ENCODE results near the gene CBR4. TPM values are rescaled to one million over a fixed set of nuclear protein-coding genes. Genes with fewer than 3 reads are reported as not detected.
A peak's percentile ranks its signal among the peaks of the same experiment; 100 is the strongest.

The CBR4 gene
- total RNA-seq (13.7 TPM), polyA plus RNA-seq (18.1 TPM)
- long read RNA-seq, donor 1, result 0 reads
- long read RNA-seq, donor 2, result 0 reads
- long read RNA-seq, donor 3, transcript CBR4-201 (5 exons, 3,443 nt), result major isoform, 6 of 7 reads
- long read RNA-seq, donor 3, partial matches to known transcripts, result 0 of 7 reads
- long read RNA-seq, donor 3, other reads (novel, unspliced or antisense), result 0 of 7 reads
- long read RNA-seq, donor 4, partial matches to known transcripts, result 9 of 14 reads
- long read RNA-seq, donor 4, other reads (novel, unspliced or antisense), result 0 of 14 reads
- long read RNA-seq, donor 5, transcript CBR4-201 (5 exons, 3,443 nt), result major isoform, 10 of 11 reads
- long read RNA-seq, donor 5, partial matches to known transcripts, result 0 of 11 reads
- long read RNA-seq, donor 5, other reads (novel, unspliced or antisense), result 0 of 11 reads
- long read RNA-seq, donor 6, transcript CBR4-201 (5 exons, 3,443 nt), result major isoform, 9 of 30 reads
- long read RNA-seq, donor 6, partial matches to known transcripts, result 19 of 30 reads
- long read RNA-seq, donor 6, other reads (novel, unspliced or antisense), result 0 of 30 reads
- long read RNA-seq, donor 7, partial matches to known transcripts, result 0 of 4 reads
- long read RNA-seq, donor 7, other reads (novel, unspliced or antisense), result 0 of 4 reads
- long read RNA-seq, donor 8, partial matches to known transcripts, result 0 of 3 reads
- long read RNA-seq, donor 8, other reads (novel, unspliced or antisense), result 0 of 3 reads
- long read RNA-seq, donor 9, transcript CBR4-201 (5 exons, 3,443 nt), result major isoform, 5 of 14 reads
- long read RNA-seq, donor 9, partial matches to known transcripts, result 9 of 14 reads
- long read RNA-seq, donor 9, other reads (novel, unspliced or antisense), result 0 of 14 reads
- long read RNA-seq, donor 10, partial matches to known transcripts, result 0 of 3 reads
- long read RNA-seq, donor 10, other reads (novel, unspliced or antisense), result 0 of 3 reads

GRCh38 chr4:169010125-169011023 lies at the start of gene CBR4:
CBR4 (minus strand) TSS chr4:169010255; CDS start chr4:169010089, 166 bp downstream.
- Histone ChIP-seq H3K27me3 (ENCODE audit: control insufficient read depth in 2 of 2, insufficient read depth in 1 of 2, low read length in 1 of 2) (no peaks in the 10 kb centered on the region), H3K9me3 (ENCODE audit: control insufficient read depth in 2 of 2, insufficient read depth in 1 of 2, low read length in 1 of 2) (no peaks in the 10 kb centered on the region), H3K27ac (ENCODE audit: low read depth in 1 of 2, low read length in 1 of 2) (peak within 1 kb of the TSS; percentile 92 to 96), H3K36me3 (ENCODE audit: control insufficient read depth in 2 of 2, insufficient read depth in 2 of 2, low read length in 1 of 2) (peaks cover 0 to 6% of the 10 kb centered on the region in 2 donors), H3K4me3 (ENCODE audit: low read length in 2 of 2) (peak within 1 kb of the TSS; percentile 71 to 73), H3K4me1 (ENCODE audit: control insufficient read depth in 2 of 2, insufficient read depth in 2 of 2, low read length in 2 of 2) (peaks cover 6 to 7% of the 10 kb centered on the region in 2 donors)
- DNase-seq (ENCODE audit: low read depth in 6 of 9, low spot score in 9 of 9), result peak; percentile 97 to 100 (median 99)
- WGBS, result under 1% methylated on average over 54 of the region's 54 CpGs

GRCh38 chr4:169059306-169060211 lies 49.5 kb upstream of the CBR4 start:
- DNase-seq (ENCODE audit: low read depth in 6 of 9, low spot score in 9 of 9), result no peak
- Histone ChIP-seq H3K36me3 (ENCODE audit: control insufficient read depth in 2 of 2, insufficient read depth in 2 of 2, low read length in 1 of 2) (no peaks in the 10 kb centered on the region), H3K4me3 (ENCODE audit: low read length in 2 of 2) (no peak overlapping the region), H3K9me3 (ENCODE audit: control insufficient read depth in 2 of 2, insufficient read depth in 1 of 2, low read length in 1 of 2) (peaks cover 0 to 3% of the 10 kb centered on the region in 2 donors), H3K27me3 (ENCODE audit: control insufficient read depth in 2 of 2, insufficient read depth in 1 of 2, low read length in 1 of 2) (no peaks in the 10 kb centered on the region), H3K27ac (ENCODE audit: low read depth in 1 of 2, low read length in 1 of 2) (no peak overlapping the region), H3K4me1 (ENCODE audit: control insufficient read depth in 2 of 2, insufficient read depth in 2 of 2, low read length in 2 of 2) (peaks cover 0 to 3% of the 10 kb centered on the region in 2 donors)
- 80% methylated on average over 22 of the region's 22 CpGs for WGBS

GRCh38 chr4:169058312-169058711 lies 48.3 kb upstream of the CBR4 start:
- 98% methylated on average over 7 of the region's 7 CpGs for WGBS
- Histone ChIP-seq H3K4me1 (ENCODE audit: control insufficient read depth in 2 of 2, insufficient read depth in 2 of 2, low read length in 2 of 2) (peaks cover 0 to 3% of the 10 kb centered on the region in 2 donors), H3K27ac (ENCODE audit: low read depth in 1 of 2, low read length in 1 of 2) (no peak overlapping the region), H3K9me3 (ENCODE audit: control insufficient read depth in 2 of 2, insufficient read depth in 1 of 2, low read length in 1 of 2) (peaks cover 0 to 3% of the 10 kb centered on the region in 2 donors), H3K36me3 (ENCODE audit: control insufficient read depth in 2 of 2, insufficient read depth in 2 of 2, low read length in 1 of 2) (no peaks in the 10 kb centered on the region), H3K4me3 (ENCODE audit: low read length in 2 of 2) (no peak overlapping the region), H3K27me3 (ENCODE audit: control insufficient read depth in 2 of 2, insufficient read depth in 1 of 2, low read length in 1 of 2) (no peaks in the 10 kb centered on the region)
- DNase-seq (ENCODE audit: low read depth in 6 of 9, low spot score in 9 of 9), result no peak

- Histone ChIP-seq H3K9me3 (ENCODE audit: control insufficient read depth in 2 of 2, insufficient read depth in 1 of 2, low read length in 1 of 2) (peaks cover 0 to 2% of the 10 kb centered on the region in 2 donors), H3K4me3 (ENCODE audit: low read length in 2 of 2) (no peak overlapping the region), H3K27me3 (ENCODE audit: control insufficient read depth in 2 of 2, insufficient read depth in 1 of 2, low read length in 1 of 2) (no peaks in the 10 kb centered on the region), H3K4me1 (ENCODE audit: control insufficient read depth in 2 of 2, insufficient read depth in 2 of 2, low read length in 2 of 2) (peaks cover 0 to 3% of the 10 kb centered on the region in 2 donors), H3K36me3 (ENCODE audit: control insufficient read depth in 2 of 2, insufficient read depth in 2 of 2, low read length in 1 of 2) (no peaks in the 10 kb centered on the region), H3K27ac (ENCODE audit: low read depth in 1 of 2, low read length in 1 of 2) (no peak overlapping the region)
- DNase-seq (ENCODE audit: low read depth in 6 of 9, low spot score in 9 of 9), result no peak
- 97% methylated on average over 6 of the region's 6 CpGs for WGBS
Measured at GRCh38 chr4:169054879-169055278, 44.8 kb upstream of the CBR4 start.

- no peaks in the 10 kb centered on the region for H3K4me1 ChIP-seq (ENCODE audit: control insufficient read depth in 2 of 2, insufficient read depth in 2 of 2, low read length in 2 of 2)
- H3K4me3 ChIP-seq (ENCODE audit: low read length in 2 of 2), result no peak overlapping the region
- H3K9me3 ChIP-seq (ENCODE audit: control insufficient read depth in 2 of 2, insufficient read depth in 1 of 2, low read length in 1 of 2), result no peaks in the 10 kb centered on the region
- 95% methylated on average over 6 of the region's 6 CpGs for WGBS
- H3K27ac ChIP-seq (ENCODE audit: low read depth in 1 of 2, low read length in 1 of 2), result no peak overlapping the region
- no peak for DNase-seq (ENCODE audit: low read depth in 6 of 9, low spot score in 9 of 9)
- H3K36me3 ChIP-seq (ENCODE audit: control insufficient read depth in 2 of 2, insufficient read depth in 2 of 2, low read length in 1 of 2), result no peaks in the 10 kb centered on the region
- no peaks in the 10 kb centered on the region for H3K27me3 ChIP-seq (ENCODE audit: control insufficient read depth in 2 of 2, insufficient read depth in 1 of 2, low read length in 1 of 2)
Measured at GRCh38 chr4:169052594-169052945, 42.5 kb upstream of the CBR4 start.

GRCh38 chr4:169051761-169052593 lies 41.9 kb upstream of the CBR4 start:
- H3K36me3 ChIP-seq (ENCODE audit: control insufficient read depth in 2 of 2, insufficient read depth in 2 of 2, low read length in 1 of 2), result no peaks in the 10 kb centered on the region
- WGBS, result 91% methylated on average over 10 of the region's 10 CpGs
- H3K4me1 ChIP-seq (ENCODE audit: control insufficient read depth in 2 of 2, insufficient read depth in 2 of 2, low read length in 2 of 2), result no peaks in the 10 kb centered on the region
- no peaks in the 10 kb centered on the region for H3K27me3 ChIP-seq (ENCODE audit: control insufficient read depth in 2 of 2, insufficient read depth in 1 of 2, low read length in 1 of 2)
- H3K27ac ChIP-seq (ENCODE audit: low read depth in 1 of 2, low read length in 1 of 2), result no peak overlapping the region
- no peaks in the 10 kb centered on the region for H3K9me3 ChIP-seq (ENCODE audit: control insufficient read depth in 2 of 2, insufficient read depth in 1 of 2, low read length in 1 of 2)
- no peak overlapping the region for H3K4me3 ChIP-seq (ENCODE audit: low read length in 2 of 2)
- no peak for DNase-seq (ENCODE audit: low read depth in 6 of 9, low spot score in 9 of 9)

- H3K27me3 ChIP-seq (ENCODE audit: control insufficient read depth in 2 of 2, insufficient read depth in 1 of 2, low read length in 1 of 2), result no peaks in the 10 kb centered on the region
- H3K36me3 ChIP-seq (ENCODE audit: control insufficient read depth in 2 of 2, insufficient read depth in 2 of 2, low read length in 1 of 2), result no peaks in the 10 kb centered on the region
- DNase-seq (ENCODE audit: low read depth in 6 of 9, low spot score in 9 of 9), result no peak
- H3K4me3 ChIP-seq (ENCODE audit: low read length in 2 of 2), result no peak overlapping the region
- H3K4me1 ChIP-seq (ENCODE audit: control insufficient read depth in 2 of 2, insufficient read depth in 2 of 2, low read length in 2 of 2), result no peaks in the 10 kb centered on the region
- H3K9me3 ChIP-seq (ENCODE audit: control insufficient read depth in 2 of 2, insufficient read depth in 1 of 2, low read length in 1 of 2), result no peaks in the 10 kb centered on the region
- 94% methylated on average over 9 of the region's 9 CpGs for WGBS
- no peak overlapping the region for H3K27ac ChIP-seq (ENCODE audit: low read depth in 1 of 2, low read length in 1 of 2)
Measured at GRCh38 chr4:169050881-169051760, 41.1 kb upstream of the CBR4 start.
